A673 (cell line): ENCODE data around the gene NBR1. TPM values are rescaled to one million over a fixed set of nuclear protein-coding genes. Genes with fewer than 3 reads are reported as not detected.
A peak's percentile ranks its signal among the peaks of the same experiment; 100 is the strongest.
"Not testable (repeated sequence)": the region's sequence is repeated elsewhere in the genome, so short reads cannot be mapped to it uniquely, and the experiment has no call there.

Experiments used
- BruUV-seq: library from RNA; stranded (reverse); fragments of 400-500 nt; replicated peaks from 2 replicates; lab custom pipeline; 2021; lab: Mats Ljungman, UMichigan
- CTCF ChIA-PET: fragments of 300-600 bp; sonication (Branson Sonifier 250); formaldehyde crosslinking; loops from one replicate; lab custom pipeline; 2022; ENCODE audit warnings: antibody characterized with exemption; lab: Charles Lee
- POLR2A ChIA-PET: fragments of 300-600 bp; sonication (Branson Sonifier 250); formaldehyde crosslinking; loops from one replicate; lab custom pipeline; 2022; ENCODE audit warnings: antibody characterized with exemption; ENCODE audit not compliant: low non-redundant PET; lab: Charles Lee
- DNase-seq: peaks from one replicate; pipeline ENCODE4 v3.0.0-alpha.2; 2015; ENCODE audit warnings: low spot score
- H3K27ac ChIP-seq: fragments of 200-600 bp; sonication (generic); 2 replicates; pipeline ENCODE4 v1.5.1; 2016; ENCODE audit warnings: mixed run types, low read depth, mild to moderate bottlenecking, mixed read lengths, antibody characterized with exemption, low read length; ENCODE audit not compliant: poor library complexity, severe bottlenecking
- H3K27me3 ChIP-seq: fragments of 200-600 bp; sonication (generic); replicated peaks from 2 replicates; pipeline ENCODE4 v1.6.1; 2017; ENCODE audit warnings: mixed run types, low read depth, mild to moderate bottlenecking, mixed read lengths, antibody characterized with exemption, low read length; ENCODE audit not compliant: insufficient read depth, poor library complexity
- H3K36me3 ChIP-seq: fragments of 200-600 bp; sonication (generic); 2 replicates; pipeline ENCODE4 v1.6.1; 2016; ENCODE audit warnings: mixed run types, mild to moderate bottlenecking, mixed read lengths, antibody characterized with exemption, low read length; ENCODE audit not compliant: insufficient read depth, poor library complexity, severe bottlenecking
- H3K4me1 ChIP-seq: fragments of 200-600 bp; sonication (generic); 2 replicates; pipeline ENCODE4 v1.6.1; 2017; ENCODE audit warnings: mixed run types, mild to moderate bottlenecking, mixed read lengths, antibody characterized with exemption, low read length; ENCODE audit not compliant: insufficient read depth, poor library complexity, severe bottlenecking
- H3K4me3 ChIP-seq: fragments of 200-600 bp; sonication (generic); 2 replicates; pipeline ENCODE4 v1.5.1; 2016; ENCODE audit warnings: low read depth, mixed run types, mild to moderate bottlenecking, mixed read lengths, low read length; ENCODE audit not compliant: poor library complexity, severe bottlenecking
- H3K9me3 ChIP-seq: fragments of 200-600 bp; sonication (generic); 2 replicates; pipeline ENCODE4 v1.6.1; 2016; ENCODE audit warnings: mixed run types, low read depth, mild to moderate bottlenecking, mixed read lengths, antibody characterized with exemption, low read length; ENCODE audit not compliant: poor library complexity, severe bottlenecking
- CTCF ChIP-seq: fragments of 300-800, 200-600 bp; sonication (generic); conservative IDR thresholded peaks from 2 replicates; pipeline ENCODE4 v1.5.1; 2017; ENCODE audit warnings: low read depth, mild to moderate bottlenecking, antibody characterized with exemption, low read length, moderate library complexity, mixed read lengths
- EZH2 ChIP-seq: fragments of 200-600 bp; sonication (generic); IDR thresholded peaks from 2 replicates; pipeline ENCODE4 v1.6.1; 2017; ENCODE audit warnings: borderline replicate concordance, low read depth, mild to moderate bottlenecking, mixed read lengths, antibody characterized with exemption, low read length; ENCODE audit not compliant: poor library complexity, severe bottlenecking
- intact Hi-C: fragments of 100-400 bp; cut with micrococcal nuclease; formaldehyde crosslinking; loops from one replicate; pipeline ENCODE4 v1.10.0; 2022; ENCODE audit not compliant: unreplicated experiment
- total RNA-seq: library from RNA; stranded (reverse); gene quantifications from 2 replicates; pipeline ENCODE4 v1.2.3, GENCODE V29; 2021

NBR1 gene
- total RNA-seq, 1 experiment from 2014 or later, result 19.5 TPM

DNA sequence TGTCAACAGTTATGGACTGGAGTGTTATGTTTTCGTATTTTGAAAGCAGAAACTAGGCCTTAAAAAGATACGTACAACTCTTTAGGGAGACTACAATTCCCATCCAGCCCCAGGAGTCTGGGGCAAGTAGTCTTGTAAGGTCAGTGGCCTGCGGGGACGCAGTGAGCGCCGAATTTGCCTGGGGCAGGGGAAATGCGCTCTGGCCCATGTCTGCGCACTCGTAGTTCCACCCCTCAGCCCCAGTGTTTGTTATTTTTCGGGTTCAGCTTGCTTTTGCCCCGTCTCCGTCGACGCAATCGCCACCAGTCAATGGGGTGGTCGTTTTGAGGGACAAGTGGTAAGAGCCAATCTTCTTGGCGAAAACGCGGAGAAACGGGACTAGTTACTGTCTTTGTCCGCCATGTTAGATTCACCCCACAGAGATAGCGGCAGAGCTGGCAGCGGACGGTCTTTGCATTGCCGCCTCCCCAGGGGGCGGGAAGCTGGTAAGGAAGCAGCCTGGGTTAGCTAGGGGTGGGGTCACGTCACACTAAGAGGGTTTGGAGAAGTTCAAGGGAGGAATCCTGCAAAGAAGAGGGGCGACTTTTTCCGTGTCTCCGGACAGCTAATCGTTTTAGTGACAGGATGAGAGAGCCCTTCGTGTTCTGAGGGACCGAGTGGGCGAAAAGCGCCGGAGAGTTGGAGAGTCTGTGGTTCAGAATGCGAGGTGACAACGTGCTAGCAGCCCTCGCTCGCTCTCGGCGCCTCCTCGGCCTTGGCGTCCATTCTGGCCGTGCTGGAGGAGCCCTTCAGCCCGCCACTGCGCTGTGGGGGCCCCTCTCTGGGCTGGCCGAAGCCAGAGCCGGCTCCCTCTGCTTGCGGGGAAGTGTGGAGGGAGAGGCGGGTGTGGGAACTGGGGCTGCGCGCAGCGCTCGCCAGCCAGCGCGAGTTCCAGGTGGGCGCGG is 44.8 kb upstream of the NBR1 start:
- BruUV-seq, result TSS peak; percentile 91
- H3K27me3 ChIP-seq, result no peaks in the 10 kb centered on the region
- H3K4me1 ChIP-seq, result peaks cover 3% of the 10 kb centered on the region
- H3K4me3 ChIP-seq, result peak overlapping the region; percentile 66
- H3K36me3 ChIP-seq, result no peaks in the 10 kb centered on the region
- peak overlapping the region; percentile 84 for H3K27ac ChIP-seq
- CTCF ChIA-PET, result no interaction called here
- DNase-seq, result no peak
- no peaks in the 10 kb centered on the region for H3K9me3 ChIP-seq
- intact Hi-C loops, result loop anchor here (5.0 to 10.0 kb wide), 2 partner anchors 46 to 101 kb away; partner anchors contain the start of genes NBR1, RND2 and VAT1
- POLR2A ChIA-PET, result interaction anchor here (0.6 kb wide), 1 partner anchor 34 kb away, joined by 3 read pairs; no protein-coding TSS in a partner anchor
- no peak for TF ChIP-seq EZH2
- TF ChIP-seq CTCF, result no peak

DNA sequence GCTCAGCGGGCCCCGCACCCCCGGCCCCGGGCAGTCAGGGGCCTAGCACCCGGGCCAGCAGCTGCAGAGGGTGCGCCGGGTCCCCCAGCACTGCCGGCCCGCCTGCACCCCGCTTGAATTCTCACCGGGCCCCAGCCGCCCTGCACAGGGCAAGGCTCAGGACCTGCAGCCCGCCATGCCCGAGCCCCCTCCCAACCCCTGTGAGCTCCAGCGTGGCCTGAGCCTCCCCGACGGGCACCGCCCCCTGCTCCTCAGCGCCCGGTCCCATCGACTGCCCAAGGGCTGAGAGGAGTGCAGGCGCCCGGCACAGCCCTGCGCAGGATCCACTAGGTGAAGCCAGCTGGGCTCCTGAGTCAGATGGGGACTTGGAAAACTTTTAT is 44.1 kb upstream of the NBR1 start:
- Histone ChIP-seq H3K27ac (no peak overlapping the region), H3K9me3 (no peaks in the 10 kb centered on the region), H3K4me1 (peaks cover 3% of the 10 kb centered on the region), H3K27me3 (no peaks in the 10 kb centered on the region), H3K4me3 (no peak overlapping the region), H3K36me3 (no peaks in the 10 kb centered on the region)
- no peak for DNase-seq
- intact Hi-C loops, result loop anchor here (5.0 to 10.0 kb wide), 2 partner anchors 45 to 102 kb away; partner anchors contain the start of genes NBR1, RND2 and VAT1
- ChIA-PET POLR2A (interaction anchor here (0.6 kb wide), 1 partner anchor 27 kb away, joined by 3 read pairs; no protein-coding TSS in a partner anchor), CTCF (interaction anchor here (0.5 kb wide), 1 partner anchor 85 kb away, joined by 5 read pairs; the partner anchor contains the start of gene TMEM106A)
- no peak for TF ChIP-seq EZH2
- TF ChIP-seq CTCF, result no peak
- BruUV-seq, result no TSS peak

- H3K4me3 ChIP-seq, BruUV-seq, H3K9me3 ChIP-seq, DNase-seq, H3K27me3 ChIP-seq, H3K27ac ChIP-seq, H3K4me1 ChIP-seq, H3K36me3 ChIP-seq: not testable (repeated sequence)
- CTCF ChIA-PET, result interaction anchor here (0.5 kb wide), 1 partner anchor 84 kb away, joined by 5 read pairs; the partner anchor contains the start of gene TMEM106A
- POLR2A ChIA-PET, result interaction anchor here (0.6 kb wide), 1 partner anchor 27 kb away, joined by 3 read pairs; no protein-coding TSS in a partner anchor
- intact Hi-C loops, result loop anchor here (5.0 to 10.0 kb wide), 2 partner anchors 45 to 103 kb away; partner anchors contain the start of genes NBR1, RND2 and VAT1
These were observed 43.6 kb upstream of the NBR1 start for GRCh38 chr17:43127333-43127876.
